HFFc6 (cell line): ENCODE measurements around the gene TNFRSF18. TPM values are rescaled to one million over a fixed set of nuclear protein-coding genes. Genes with fewer than 3 reads are reported as not detected.

ENCODE experiments used
- DNase-seq: peaks from one replicate; pipeline ENCODE4 v3.0.0-alpha.2; 2018
- H3K27ac Mint-ChIP-seq: 2 replicates; pipeline ENCODE4 v1.8.0; 2020; ENCODE audit warnings: mild to moderate bottlenecking, mixed read lengths
- H3K27me3 Mint-ChIP-seq: 2 replicates; pipeline ENCODE4 v1.8.0; 2021; ENCODE audit warnings: mild to moderate bottlenecking, moderate library complexity, mixed read lengths; ENCODE audit not compliant: insufficient read depth
- H3K36me3 Mint-ChIP-seq: 2 replicates; pipeline ENCODE4 v1.8.0; 2021; ENCODE audit warnings: low read depth, mixed read lengths
- H3K4me1 Mint-ChIP-seq: 2 replicates; pipeline ENCODE4 v1.8.0; 2020; ENCODE audit warnings: low read depth, mixed read lengths
- H3K4me3 Mint-ChIP-seq: 2 replicates; pipeline ENCODE4 v1.8.0; 2020; ENCODE audit warnings: mild to moderate bottlenecking, moderate library complexity, mixed read lengths
- H3K9me3 Mint-ChIP-seq: 2 replicates; pipeline ENCODE4 v1.8.0; 2020; ENCODE audit warnings: mild to moderate bottlenecking, mixed read lengths
- total RNA-seq, 6 experiments: library from RNA; stranded (reverse); fragmentation: NEBNext Ultra II Directional; extraction: Animal tissue kit (Norgen Biotek cat#: 25700); gene quantifications; 2 replicates in 1 of 6; 3 replicates in 5 of 6; pipeline ENCODE4 v1.2.3, GENCODE V29; 2021
- TF ChIP-seq, protein P1 (sequence below): fragments of 200-600 bp; sonication (generic); IDR thresholded peaks from 2 replicates; pipeline ENCODE4 v1.5.0; 2021; ENCODE audit warnings: antibody characterized with exemption, mild to moderate bottlenecking

Gene TNFRSF18
- total RNA-seq, 6 experiments from 2014 or later = not detected

DNA sequence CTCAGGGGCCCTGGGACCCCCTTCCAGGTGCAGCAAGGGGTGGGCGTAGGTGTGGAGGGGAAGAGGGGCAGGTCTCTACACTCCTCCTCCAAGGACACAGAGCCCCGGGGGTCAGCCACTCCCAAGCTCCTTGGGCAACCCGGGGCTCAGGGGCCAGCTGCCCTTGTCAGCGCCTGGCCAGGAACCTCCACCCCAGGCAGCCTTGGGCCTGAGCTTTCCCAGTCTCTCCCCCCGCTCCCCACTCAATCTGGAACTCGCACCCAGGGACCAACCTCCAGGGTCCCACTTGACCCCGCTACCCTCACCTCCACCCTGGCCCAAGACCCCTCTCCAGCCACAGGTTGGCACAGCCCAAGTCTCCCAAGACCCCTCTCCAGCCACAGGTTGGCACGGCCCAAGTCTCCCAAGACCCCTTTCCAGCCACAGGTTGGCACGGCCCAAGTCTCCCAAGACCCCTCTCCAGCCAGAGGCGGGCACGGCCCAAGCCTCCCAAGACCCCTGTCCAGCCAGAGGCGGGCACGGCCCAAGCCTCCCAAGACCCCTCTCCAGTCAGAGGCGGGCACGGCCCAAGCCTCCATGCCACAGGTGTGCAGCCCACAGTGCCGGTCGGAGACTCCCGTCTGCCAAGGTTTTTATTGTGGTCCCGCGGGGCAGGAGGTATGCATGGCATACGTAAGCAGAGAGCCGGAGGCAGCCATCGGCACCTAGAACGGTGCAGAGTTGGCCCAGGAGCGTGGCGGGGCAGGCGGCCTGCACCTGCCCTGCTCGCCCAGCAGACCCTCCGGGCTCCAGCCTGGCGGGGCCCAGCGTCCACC is 4.5 kb upstream of the TNFRSF18 start:
- Mint-ChIP-seq H3K9me3 (no peaks in the 10 kb centered on the region), H3K27ac (no peak overlapping the region), H3K27me3 (no peaks in the 10 kb centered on the region), H3K4me1 (peaks cover 13% of the 10 kb centered on the region), H3K4me3 (no peak overlapping the region), H3K36me3 (no peaks in the 10 kb centered on the region)
- no peak for DNase-seq
- TF ChIP-seq, protein P1, sequence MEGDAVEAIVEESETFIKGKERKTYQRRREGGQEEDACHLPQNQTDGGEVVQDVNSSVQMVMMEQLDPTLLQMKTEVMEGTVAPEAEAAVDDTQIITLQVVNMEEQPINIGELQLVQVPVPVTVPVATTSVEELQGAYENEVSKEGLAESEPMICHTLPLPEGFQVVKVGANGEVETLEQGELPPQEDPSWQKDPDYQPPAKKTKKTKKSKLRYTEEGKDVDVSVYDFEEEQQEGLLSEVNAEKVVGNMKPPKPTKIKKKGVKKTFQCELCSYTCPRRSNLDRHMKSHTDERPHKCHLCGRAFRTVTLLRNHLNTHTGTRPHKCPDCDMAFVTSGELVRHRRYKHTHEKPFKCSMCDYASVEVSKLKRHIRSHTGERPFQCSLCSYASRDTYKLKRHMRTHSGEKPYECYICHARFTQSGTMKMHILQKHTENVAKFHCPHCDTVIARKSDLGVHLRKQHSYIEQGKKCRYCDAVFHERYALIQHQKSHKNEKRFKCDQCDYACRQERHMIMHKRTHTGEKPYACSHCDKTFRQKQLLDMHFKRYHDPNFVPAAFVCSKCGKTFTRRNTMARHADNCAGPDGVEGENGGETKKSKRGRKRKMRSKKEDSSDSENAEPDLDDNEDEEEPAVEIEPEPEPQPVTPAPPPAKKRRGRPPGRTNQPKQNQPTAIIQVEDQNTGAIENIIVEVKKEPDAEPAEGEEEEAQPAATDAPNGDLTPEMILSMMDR = no peak

GRCh38 chr1:1208713-1209433 is 2.5 kb upstream of the TNFRSF18 start:
- H3K36me3 Mint-ChIP-seq = no peaks in the 10 kb centered on the region
- no peaks in the 10 kb centered on the region for H3K9me3 Mint-ChIP-seq
- DNase-seq = no peak
- H3K4me3 Mint-ChIP-seq = peak overlapping the region; percentile 85
- H3K27me3 Mint-ChIP-seq = no peaks in the 10 kb centered on the region
- H3K27ac Mint-ChIP-seq = peak overlapping the region; percentile 93
- peaks cover 13% of the 10 kb centered on the region for H3K4me1 Mint-ChIP-seq
- TF ChIP-seq, protein P1 = no peak

DNA sequence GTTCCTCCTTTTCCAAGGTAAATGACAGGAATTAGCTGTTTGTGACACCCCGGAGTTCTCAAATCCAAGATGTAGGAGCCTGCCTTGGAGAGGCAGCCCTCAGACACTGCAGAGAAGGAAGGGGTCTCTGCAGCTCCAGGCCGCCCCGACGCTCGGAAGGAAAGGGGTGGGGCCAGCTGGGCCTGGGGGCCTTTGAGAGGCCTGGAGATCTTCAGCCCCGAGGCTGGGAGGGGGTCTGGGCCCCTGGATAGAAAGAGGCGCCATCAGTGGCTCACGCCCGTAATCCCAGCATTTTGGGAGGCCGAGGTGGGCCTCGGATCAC is 1.1 kb upstream of the TNFRSF18 start:
- Mint-ChIP-seq H3K36me3 (no peaks in the 10 kb centered on the region), H3K27ac (no peak overlapping the region), H3K4me1 (peaks cover 13% of the 10 kb centered on the region), H3K4me3 (no peak overlapping the region), H3K27me3 (no peaks in the 10 kb centered on the region), H3K9me3 (no peaks in the 10 kb centered on the region)
- no peak for DNase-seq
- TF ChIP-seq, protein P1 = no peak

GRCh38 chr1:1206966-1207531 is 657 bp upstream of the TNFRSF18 start:
- Mint-ChIP-seq H3K27me3 (no peaks in the 10 kb centered on the region), H3K36me3 (no peaks in the 10 kb centered on the region), H3K4me3 (no peak overlapping the region), H3K27ac (no peak overlapping the region), H3K9me3 (no peaks in the 10 kb centered on the region), H3K4me1 (peaks cover 13% of the 10 kb centered on the region)
- TF ChIP-seq, protein P1 = peak; percentile 17
- DNase-seq = no peak

- TF ChIP-seq, protein P1 = no peak
- Mint-ChIP-seq H3K27ac (no peak overlapping the region), H3K9me3 (no peaks in the 10 kb centered on the region), H3K36me3 (no peaks in the 10 kb centered on the region), H3K27me3 (no peaks in the 10 kb centered on the region), H3K4me1 (peaks cover 13% of the 10 kb centered on the region), H3K4me3 (no peak overlapping the region)
- DNase-seq = no peak
These were observed 520 bp downstream of the TNFRSF18 start for GRCh38 chr1:1205769-1206375.
